ENCODE measurements around the gene PIR. TPM values are rescaled to one million over a fixed set of nuclear protein-coding genes. Genes with fewer than 3 reads are reported as not detected.

The PIR gene
- total RNA-seq, 1 donor = 4.3 TPM

GRCh38 chrX:15358533-15358932, 134.6 kb downstream of the PIR start:
- no peak for DNase-seq (ENCODE audit: low read depth in 2 of 3, low spot score in 2 of 3)

- no peak for DNase-seq (ENCODE audit: low read depth in 2 of 3, low spot score in 2 of 3)
These were observed 136.7 kb downstream of the PIR start for GRCh38 chrX:15356444-15356843.

GRCh38 chrX:15350329-15350996, 142.7 kb downstream of the PIR start:
- DNase-seq (ENCODE audit: low read depth in 2 of 3, low spot score in 2 of 3) = peak in 1 of 3 donors; percentile 36

GRCh38 chrX:15349046-15349445, 144.1 kb downstream of the PIR start:
- peak in 2 of 3 donors; percentile 47 to 80 for DNase-seq (ENCODE audit: low read depth in 2 of 3, low spot score in 2 of 3)

- no peak for DNase-seq (ENCODE audit: low read depth in 2 of 3, low spot score in 2 of 3)
These were observed 147.2 kb downstream of the PIR start for GRCh38 chrX:15345976-15346375.

GRCh38 chrX:15344106-15344505, 149.0 kb downstream of the PIR start:
- DNase-seq (ENCODE audit: low read depth in 2 of 3, low spot score in 2 of 3) = no peak

GRCh38 chrX:15343075-15343476, 150.1 kb downstream of the PIR start:
- DNase-seq (ENCODE audit: low read depth in 2 of 3, low spot score in 2 of 3) = no peak

GRCh38 chrX:15340867-15341266, 152.3 kb downstream of the PIR start:
- DNase-seq (ENCODE audit: low read depth in 2 of 3, low spot score in 2 of 3) = no peak

GRCh38 chrX:15336023-15336413, 157.1 kb downstream of the PIR start:
- DNase-seq (ENCODE audit: low read depth in 2 of 3, low spot score in 2 of 3) = peak; percentile 36 to 59 (median 47)

- peak; percentile 70 to 97 (median 94) for DNase-seq (ENCODE audit: low read depth in 2 of 3, low spot score in 2 of 3)
These were observed 157.8 kb downstream of the PIR start, which contains the start of gene PIGA for GRCh38 chrX:15335135-15336022. Gene PIGA, minus strand, starts transcription at chrX:15335523. Its CDS starts 3,593 bp downstream, at chrX:15331930.

Other genes starting within 250 kb of the PIR start
- 27.2 TPM for gene ASB9, start 223.2 kb downstream of the PIR start, total RNA-seq
- gene ASB11, start 177.7 kb downstream of the PIR start, total RNA-seq = under 0.01 TPM
- gene PIGA, start 157.8 kb downstream of the PIR start, total RNA-seq = 15.6 TPM
- gene VEGFD, start 108.9 kb downstream of the PIR start, total RNA-seq = not detected
- gene BMX, start 7.5 kb upstream of the PIR start, total RNA-seq = 0.27 TPM
- gene ACE2, start 107.6 kb upstream of the PIR start, total RNA-seq = not detected
- gene CLTRN, start 171.5 kb upstream of the PIR start, total RNA-seq = 0.27 TPM
- gene CA5B, start 244.9 kb upstream of the PIR start, total RNA-seq = 41.5 TPM